Stimulated activated CD8-positive, alpha-beta memory T cell treated with anti-CD3 and anti-CD28 coated beads, Interleukin-12 subunit alpha, Interleukin-12 subunit beta, amount 100 ng/mL, for 24 hours (primary cell): ENCODE measurements around the gene NTNG2.
"Not testable (repeated sequence)": the region's sequence is repeated elsewhere in the genome, so short reads cannot be mapped to it uniquely, and the experiment has no call there.

Source experiments
- DNase-seq: peaks from one replicate; pipeline ENCODE4 v3.0.0-alpha.2; 2020; ENCODE audit errors: extremely low read depth

NTNG2 gene, protein sequence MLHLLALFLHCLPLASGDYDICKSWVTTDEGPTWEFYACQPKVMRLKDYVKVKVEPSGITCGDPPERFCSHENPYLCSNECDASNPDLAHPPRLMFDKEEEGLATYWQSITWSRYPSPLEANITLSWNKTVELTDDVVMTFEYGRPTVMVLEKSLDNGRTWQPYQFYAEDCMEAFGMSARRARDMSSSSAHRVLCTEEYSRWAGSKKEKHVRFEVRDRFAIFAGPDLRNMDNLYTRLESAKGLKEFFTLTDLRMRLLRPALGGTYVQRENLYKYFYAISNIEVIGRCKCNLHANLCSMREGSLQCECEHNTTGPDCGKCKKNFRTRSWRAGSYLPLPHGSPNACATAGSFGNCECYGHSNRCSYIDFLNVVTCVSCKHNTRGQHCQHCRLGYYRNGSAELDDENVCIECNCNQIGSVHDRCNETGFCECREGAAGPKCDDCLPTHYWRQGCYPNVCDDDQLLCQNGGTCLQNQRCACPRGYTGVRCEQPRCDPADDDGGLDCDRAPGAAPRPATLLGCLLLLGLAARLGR

DNA sequence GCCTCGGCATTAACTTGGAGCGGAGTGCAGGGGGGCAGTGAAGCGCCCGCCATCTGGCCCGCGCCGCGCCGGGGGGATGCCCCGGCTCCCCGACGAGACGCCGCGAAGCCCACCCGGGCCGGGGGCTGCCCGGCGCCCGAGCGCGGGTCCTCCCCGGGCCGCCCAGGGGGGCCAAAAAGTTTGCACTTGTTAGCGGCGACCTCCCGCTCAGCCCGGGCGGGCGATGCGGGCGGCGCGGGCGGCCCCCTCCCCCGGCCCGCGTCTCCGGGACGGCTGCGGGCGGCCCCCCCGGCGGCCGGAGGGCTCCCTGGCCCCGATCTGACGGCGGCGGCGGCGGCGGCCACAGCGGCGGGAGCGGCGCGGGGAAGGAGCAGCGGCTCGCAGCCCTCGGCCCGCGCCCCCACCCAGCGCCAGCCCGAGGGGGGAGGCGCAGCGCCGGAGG is at the start of gene NTNG2:
Gene NTNG2 (plus strand): TSS at position 316 of the 442 bp plus-strand sequence. CDS start 4,774 bp downstream, outside the sequence.
- no peak for DNase-seq

DNA sequence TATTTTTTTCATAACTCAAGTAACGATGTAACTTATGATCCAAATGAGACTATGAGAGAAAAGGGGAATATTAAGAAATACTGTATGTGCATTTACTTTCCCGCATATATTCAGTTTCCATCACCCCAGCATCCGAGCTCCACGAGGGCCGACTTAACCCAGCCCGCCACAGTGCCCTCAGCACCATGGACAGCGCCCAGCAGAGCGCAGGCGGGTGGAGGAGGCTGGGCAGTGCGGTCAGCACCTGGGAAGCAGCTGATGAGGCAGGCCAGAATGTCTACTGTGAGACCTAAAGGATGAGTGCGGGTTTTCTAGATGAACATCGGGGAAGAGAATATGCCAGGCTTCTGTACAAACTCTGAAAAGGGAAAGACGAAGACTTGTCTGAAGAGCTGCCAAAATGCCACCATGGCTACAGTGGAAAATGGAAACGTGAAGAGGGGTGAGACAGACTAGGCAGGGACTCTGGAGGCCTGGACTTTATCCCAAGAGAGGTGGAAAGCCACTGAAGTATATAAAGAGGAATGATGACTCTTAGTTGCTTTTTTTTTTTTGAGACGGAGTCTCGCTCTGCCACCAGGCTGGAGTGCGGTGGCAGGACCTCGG is 47.7 kb upstream of the NTNG2 start:
- no peak for DNase-seq

DNA sequence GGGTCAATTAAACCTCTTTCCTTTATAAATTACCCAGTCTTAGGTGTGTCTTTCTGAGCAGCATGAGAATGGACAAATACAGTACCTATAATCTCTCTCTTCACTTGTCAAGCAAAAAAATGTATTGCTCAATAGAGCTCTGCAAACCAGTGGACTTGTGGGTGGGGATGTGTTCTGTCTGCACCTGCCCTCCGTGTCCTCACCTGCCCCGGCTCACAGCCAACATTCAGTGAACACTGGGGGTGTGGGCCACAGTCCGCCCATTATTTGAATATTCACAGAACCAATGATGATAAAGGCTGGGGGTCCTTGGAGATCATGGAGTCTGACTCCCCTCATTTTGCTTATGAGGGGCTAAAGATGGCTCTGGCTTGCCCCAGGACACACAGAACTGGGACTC is 45.3 kb upstream of the NTNG2 start:
- DNase-seq, result no peak

DNA sequence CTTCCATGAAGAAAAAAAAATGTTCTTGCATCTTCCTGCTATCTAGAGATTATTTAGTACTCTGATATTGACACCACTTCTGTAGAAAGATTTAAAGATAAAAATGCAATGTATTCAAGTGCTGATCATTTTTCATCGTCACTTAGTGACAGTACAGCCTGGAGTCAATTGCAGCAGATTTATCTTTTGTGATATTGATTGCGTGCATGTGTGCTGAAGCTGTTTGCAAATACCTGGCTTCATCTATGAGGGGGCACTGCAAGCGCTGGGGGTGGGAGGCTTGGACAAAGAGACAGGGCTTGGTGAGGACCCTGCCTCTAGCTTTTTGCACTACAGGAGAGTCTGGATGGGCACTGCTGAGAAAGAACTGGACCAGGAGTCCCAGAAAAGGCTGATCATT is 44.2 kb upstream of the NTNG2 start:
- DNase-seq, result no peak

DNA sequence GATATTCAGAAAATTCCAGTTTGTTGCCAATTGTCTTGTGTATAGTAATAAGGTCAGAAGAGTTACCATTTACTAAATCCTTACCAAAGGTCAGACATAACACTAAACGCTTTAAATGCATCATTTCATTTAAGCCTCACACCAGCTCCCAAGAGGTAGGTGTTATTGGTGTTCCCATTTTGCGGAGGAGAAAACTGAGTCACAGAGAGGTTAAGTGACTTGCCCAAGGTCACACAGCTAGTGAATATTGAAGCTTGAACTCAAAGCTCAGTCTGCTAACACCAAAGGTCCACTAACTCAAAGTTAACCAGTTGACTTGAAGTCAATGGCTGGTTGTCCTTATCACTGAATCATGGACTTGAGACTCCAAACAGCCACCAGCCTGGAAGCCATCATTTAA is 40.8 kb upstream of the NTNG2 start:
- DNase-seq, result no peak

DNA sequence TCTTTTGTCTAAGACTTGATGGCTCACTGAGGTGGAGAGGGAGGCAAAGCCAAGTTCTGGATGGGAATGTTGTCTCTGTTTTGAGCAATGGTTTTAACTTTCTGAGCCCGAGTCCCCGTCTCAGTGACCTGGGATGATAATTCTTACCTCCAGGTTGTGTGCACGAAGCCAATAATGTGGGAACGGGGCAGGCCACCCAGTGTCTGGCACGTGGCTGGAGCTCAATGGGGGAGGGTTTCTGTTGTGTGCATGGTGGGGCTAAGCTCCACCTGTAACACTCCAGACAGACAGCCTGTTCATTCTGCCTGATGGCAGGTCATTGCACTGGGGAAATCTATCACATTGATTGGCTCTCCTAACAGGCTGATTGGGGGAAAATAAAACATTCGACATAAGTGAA is 37.1 kb upstream of the NTNG2 start:
- DNase-seq, result no peak

DNA sequence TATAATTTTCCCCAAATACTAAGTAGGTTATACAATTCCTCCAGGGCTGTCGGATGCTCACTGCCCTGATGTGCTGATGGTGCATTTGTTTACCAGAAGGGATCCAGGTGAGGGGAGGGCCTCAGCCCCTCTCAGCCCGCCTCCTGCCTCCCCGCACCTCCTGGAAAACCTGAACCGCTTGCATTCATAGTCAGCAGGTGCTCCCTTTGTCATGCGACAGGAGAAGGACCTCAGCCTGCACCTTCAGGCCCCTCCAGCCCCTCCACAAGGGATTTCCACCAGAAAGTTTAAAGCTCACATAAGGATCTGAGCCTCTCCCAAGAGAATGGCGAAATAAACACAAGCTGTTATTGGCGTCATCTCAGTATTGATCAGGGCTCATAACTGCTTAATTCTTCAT is 36.5 kb upstream of the NTNG2 start:
- no peak for DNase-seq

DNA sequence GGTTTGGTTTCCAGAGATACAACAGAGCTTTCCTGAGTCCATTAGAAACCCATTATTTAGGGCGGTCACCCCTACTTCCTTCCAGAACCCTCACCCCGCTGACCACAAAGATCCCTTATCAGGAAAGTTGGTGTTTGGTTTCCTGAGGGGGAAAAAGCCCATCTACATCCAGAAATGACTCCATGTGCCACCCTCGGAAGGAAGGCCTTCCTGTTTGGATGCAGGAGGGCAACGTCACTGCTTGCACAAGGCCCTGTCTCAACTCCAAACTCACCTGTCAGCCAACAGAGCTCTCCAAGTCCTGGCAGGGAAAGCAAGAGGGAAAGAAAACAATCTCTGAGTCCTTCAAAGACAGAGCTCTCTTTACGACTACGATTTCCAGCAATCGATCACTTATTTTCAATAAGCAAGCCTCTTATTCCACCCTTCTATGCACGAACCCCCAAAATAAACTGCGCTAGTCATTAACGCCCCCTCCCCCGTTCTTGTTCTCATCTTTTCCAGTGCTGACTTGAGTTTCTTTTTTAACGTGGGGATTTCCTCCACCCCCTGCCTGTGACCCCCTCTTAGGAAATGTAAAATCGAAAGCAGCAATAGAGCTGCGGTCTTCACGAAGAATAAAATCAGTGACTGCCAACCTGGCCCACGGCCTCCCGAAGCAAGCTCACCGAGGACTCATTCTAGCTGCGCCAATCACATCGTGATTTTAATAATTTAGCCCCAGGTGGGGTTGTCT is 35.7 kb upstream of the NTNG2 start:
- DNase-seq, result no peak

DNA sequence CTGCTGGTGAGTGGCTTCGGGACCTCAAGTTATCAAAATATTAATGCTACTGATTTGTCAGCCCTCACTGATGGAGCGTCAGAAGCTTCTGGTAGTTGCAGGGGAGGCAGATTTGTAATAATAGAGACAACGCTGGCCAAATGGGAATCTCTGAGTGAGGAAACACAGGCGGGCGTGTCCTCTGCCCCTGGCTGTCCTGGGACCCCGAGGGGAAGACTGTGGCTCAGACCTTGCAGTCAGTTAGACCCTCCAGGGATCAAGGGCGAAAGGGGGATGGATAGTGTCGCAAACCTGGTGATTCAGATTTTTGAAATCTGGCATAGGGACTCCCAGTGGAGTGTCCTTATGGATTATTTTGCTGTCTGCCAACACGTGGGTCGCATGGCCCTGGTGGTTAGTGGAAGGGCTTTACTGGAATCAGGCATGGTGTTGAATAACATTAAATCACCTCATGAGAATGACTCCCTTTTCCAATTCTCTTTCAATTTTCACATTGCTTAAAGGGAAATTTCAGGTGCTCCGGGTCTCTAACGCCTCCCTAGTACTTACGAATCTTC is 35.1 kb upstream of the NTNG2 start:
- DNase-seq, result no peak

DNA sequence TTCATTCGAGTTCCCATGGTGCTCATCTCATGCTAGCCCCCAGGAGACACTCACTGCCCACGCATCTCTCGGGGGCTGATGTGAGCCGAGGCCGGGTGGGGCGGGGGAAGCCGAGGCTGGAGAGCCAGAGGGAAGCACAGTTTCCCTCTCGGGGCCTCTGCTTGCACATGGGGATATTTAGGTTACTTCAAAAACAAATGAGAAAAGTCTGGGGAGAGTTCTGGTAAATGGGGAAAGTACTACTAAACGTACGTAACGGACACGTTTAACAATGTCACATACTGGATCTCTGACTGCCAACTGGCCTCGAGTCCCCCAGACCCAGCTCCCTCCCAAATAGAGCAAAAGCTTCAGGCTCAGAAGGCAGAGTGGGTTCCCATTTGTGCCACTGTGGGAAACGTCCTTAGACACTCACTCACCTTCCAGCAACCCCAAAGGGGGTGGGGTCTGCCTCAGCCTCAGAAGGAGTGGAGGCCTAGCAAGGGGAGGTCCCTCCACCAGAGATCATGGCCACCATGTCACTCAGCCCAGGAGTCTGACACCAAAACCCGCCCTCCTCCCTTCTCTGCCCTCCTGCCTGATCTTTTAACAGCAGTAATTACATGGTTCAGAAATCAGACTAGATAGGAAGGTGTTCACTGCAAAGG is 33.8 kb upstream of the NTNG2 start:
- no peak for DNase-seq

DNA sequence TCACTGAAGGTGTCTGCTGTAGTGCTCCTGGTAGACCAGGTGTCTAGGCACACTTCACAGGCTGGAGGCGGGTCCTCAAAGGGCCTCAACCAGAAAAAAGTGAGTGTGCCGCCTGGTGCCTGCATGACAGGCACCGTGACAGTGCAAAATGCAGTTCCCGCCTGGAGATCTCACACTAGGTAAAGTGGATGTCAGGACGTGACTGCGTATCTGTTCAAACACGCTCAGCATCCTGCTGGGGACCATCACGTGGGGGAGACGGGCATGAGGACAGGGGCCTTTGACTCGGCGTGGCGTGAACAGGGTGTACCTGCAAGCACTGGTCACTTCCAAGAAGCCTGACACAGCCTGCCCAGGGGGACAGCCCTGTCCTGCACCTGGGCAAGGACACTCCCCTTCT is 32.3 kb upstream of the NTNG2 start:
- DNase-seq, result no peak

DNA sequence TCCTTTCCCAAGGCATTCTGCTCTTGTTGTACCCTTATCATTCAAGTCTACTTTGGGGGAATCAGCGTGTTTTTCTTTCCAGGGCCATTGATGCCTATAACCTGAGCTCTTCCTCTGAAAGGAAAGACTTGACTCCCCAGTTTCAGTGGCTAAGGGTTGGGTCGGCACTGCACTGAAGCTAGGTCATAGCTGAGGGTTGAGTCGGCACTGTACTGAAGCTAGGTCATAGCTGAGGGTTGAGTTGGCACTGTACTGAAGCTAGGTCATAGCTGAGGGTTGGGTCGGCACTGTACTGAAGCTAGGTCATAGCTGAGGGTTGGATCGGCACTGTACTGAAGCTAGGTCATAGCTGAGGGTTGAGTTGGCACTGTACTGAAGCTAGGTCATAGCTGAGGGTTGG is 27.8 kb upstream of the NTNG2 start:
- not testable (repeated sequence) for DNase-seq

DNA sequence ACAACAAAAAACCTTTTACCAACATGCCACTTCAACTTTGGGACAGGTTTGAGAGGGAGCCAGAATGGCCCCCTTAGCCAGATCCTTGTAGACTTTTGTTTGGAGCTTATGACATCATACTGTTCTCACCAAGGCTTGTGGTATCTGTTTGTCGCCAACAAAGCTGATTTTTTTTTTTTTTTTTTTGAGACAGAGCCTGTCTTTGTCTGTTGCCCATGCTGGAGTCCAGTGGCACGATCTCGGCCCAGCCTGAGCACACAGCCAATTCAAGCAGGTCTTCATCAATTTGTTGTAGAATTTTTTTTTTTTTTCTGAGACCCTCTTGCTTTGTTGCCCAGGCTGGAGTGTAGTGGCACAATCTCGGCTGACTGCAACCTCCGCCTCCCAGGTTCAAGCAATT is 26.4 kb upstream of the NTNG2 start:
- DNase-seq, result no peak

DNA sequence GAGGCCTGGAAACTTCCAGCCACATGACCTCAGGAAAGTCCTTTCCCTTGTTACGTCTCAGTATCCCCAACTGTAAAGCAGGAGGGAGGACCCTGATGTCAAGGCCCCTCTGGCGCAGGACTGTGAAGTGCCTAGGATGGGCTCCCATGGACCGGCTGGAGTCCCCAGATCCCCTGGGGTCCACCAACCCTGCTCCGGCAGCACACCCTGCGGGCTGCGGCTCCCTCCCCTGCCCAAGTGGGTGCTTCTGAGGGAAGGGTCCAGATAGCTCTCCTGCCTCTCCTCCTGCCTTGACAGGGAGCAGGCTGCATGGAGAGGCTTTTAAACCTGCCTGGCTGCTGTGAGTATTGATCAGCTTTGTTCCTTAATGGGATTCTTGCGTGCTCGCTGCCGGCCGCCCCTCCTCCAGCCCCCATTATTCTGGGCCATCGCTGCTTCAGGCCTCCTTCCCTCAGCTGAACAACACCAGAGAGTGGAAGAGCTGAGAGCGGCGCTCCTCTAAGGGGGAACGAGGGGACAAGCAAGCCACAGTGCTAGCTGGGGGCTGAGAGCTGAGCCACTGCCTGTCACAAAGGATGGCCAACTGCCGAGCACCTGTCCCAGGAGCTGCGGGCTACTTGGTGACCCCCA is 25.6 kb upstream of the NTNG2 start:
- DNase-seq, result no peak

DNA sequence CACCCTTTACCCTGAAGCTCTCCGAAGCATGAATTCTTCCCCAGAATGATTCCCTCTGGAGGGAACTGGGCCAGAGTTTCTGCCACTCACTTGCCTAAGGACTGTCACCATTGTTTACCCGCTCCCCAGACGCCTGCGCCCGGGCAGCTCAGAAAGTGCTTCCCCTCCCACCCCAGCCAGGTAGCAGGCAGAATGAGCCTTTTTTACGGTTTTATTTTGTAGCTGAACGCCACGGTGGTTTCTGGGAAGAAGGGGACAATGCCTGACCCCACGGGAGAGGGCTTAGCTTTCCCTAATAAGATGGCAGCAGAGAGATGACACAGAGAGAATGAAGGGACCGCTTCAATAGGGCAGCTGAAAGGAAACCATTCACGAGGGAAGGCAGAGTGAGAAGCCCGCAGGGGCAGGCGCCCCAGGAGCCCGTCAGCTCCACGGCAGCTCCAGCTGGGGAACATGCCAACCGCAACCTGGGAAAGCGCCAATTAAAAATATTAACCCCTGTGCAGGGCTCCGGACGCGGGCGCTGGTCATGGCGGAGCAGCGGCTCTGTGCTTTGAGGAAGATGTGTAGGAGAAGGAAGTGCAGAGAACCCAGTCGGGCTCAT is 20.4 kb upstream of the NTNG2 start:
- no peak for DNase-seq

DNA sequence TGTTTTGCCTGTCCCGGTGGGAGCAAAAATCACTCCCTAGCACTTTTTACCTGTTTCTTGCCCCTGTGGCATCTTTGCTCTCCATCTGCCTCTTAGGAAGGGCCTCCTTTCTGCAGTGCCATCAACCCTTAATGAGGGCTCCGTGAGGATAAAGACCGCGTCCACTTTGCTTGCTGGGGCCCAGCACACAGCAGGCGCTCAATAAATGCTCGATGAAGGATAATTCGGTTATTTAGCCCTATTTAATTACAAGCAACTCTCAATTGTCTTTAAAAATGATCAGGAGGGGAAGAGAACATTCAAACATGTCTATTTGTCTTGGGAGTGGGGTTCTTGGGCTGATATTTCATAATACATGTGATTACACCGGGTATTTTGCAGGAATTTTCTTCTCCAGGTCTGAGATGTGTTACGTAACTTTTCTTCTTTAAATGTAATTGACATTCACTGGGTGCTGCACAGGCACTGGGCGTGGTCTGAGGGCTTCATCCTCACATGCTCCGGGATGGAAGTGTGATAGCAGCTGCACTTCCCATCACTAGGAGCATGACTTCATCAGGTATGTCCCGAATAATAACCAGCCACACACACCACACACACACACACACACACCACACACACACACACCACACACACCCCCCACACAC is 19.8 kb upstream of the NTNG2 start:
- no peak for DNase-seq

DNA sequence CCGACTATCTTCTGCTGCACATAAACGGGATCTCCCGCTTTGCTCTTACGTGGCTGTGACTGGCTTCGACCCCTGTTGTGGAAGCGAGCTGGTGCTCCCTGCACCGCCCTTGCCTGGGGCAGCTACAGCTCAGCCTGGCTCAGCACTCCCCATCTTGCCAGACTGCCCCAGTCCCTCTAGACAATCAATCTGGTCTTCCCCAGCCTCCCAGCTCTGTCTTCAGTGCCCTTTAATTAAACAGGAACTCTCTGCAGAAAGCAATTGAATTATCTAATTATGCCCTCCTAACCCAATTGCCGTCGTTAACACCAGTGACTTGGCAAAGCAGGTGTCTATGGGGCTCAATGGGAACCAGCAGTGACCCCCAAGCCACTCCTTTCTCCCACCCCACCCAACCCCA is 18.9 kb upstream of the NTNG2 start:
- DNase-seq, result no peak

DNA sequence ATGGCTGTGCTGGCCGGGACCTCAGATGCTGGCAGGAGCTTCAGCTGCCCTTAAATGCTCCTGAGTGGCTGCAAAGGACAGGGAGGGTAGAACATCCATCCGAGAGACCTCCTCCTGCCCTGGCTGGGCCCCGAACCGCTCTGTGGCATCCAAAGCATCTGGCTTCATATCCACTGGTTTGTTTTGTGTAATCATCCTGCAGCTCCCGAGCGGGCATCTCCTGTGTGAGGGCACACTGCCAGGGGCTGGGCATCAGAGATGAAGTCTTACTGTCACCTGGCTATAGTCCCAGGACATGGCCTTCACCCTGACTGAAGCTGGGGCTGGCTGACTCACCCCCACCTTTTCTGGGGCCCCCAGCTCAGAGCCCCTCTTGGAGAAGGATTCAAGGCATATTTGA is 18.5 kb upstream of the NTNG2 start:
- DNase-seq, result no peak

DNA sequence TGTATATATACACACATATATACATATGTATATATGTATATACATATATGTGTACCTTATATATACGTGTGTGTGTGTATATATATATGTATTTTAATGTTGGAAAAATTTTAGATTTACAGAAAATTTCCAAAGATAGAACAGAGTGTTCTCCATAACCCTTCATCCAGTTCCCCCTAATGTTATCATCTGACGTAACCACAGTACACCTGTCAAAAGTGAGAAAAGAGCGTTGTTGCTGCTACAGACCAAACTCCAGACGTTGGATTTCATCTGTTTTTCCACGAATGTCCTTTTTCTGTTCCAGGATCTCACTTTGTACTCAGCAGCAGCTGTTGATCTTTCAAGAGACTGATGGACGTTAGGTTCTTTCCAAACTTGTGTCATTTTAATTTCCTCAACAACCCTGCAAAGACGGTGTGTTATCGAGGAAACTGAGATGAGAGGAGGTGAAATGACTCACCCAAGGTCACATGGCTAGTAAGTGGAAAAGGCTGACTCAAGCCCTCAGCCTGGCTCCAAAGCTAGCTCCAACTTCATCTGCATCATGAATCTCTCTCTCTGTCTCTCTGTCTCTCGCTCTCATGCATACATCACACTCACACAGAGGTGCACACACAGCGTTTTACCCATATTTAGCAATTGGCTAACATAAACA is 17.0 kb upstream of the NTNG2 start:
- no peak for DNase-seq

DNA sequence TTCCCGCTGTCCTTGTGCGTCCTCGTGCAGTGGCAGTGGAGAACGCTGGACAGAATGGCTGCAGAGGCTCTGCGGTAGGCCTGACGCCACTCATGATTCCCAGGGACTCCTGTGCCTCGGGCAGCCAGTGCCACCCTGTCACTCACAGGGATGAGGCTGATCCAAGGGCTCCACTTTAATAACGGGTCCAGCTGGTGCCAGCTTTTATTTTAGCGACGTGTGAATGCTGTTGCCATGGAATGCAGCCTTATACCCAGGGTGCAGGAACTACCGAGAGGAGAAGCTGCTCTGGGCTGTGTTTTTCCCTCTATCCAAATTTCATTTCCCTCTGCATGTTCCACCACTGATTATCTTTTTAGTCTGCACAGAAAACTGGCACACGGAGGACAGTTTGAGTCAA is 15.8 kb upstream of the NTNG2 start:
- no peak for DNase-seq
